GM21786 (cell line): ENCODE data around the gene DHX29.

Experiments
- ATAC-seq: cut with Tn5 transposase; IDR thresholded peaks from one replicate; pipeline ENCODE4 v1.9.1; 2021; ENCODE audit not compliant: unreplicated experiment

The DHX29 gene, protein sequence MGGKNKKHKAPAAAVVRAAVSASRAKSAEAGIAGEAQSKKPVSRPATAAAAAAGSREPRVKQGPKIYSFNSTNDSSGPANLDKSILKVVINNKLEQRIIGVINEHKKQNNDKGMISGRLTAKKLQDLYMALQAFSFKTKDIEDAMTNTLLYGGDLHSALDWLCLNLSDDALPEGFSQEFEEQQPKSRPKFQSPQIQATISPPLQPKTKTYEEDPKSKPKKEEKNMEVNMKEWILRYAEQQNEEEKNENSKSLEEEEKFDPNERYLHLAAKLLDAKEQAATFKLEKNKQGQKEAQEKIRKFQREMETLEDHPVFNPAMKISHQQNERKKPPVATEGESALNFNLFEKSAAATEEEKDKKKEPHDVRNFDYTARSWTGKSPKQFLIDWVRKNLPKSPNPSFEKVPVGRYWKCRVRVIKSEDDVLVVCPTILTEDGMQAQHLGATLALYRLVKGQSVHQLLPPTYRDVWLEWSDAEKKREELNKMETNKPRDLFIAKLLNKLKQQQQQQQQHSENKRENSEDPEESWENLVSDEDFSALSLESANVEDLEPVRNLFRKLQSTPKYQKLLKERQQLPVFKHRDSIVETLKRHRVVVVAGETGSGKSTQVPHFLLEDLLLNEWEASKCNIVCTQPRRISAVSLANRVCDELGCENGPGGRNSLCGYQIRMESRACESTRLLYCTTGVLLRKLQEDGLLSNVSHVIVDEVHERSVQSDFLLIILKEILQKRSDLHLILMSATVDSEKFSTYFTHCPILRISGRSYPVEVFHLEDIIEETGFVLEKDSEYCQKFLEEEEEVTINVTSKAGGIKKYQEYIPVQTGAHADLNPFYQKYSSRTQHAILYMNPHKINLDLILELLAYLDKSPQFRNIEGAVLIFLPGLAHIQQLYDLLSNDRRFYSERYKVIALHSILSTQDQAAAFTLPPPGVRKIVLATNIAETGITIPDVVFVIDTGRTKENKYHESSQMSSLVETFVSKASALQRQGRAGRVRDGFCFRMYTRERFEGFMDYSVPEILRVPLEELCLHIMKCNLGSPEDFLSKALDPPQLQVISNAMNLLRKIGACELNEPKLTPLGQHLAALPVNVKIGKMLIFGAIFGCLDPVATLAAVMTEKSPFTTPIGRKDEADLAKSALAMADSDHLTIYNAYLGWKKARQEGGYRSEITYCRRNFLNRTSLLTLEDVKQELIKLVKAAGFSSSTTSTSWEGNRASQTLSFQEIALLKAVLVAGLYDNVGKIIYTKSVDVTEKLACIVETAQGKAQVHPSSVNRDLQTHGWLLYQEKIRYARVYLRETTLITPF (N-terminal part only)

DNA sequence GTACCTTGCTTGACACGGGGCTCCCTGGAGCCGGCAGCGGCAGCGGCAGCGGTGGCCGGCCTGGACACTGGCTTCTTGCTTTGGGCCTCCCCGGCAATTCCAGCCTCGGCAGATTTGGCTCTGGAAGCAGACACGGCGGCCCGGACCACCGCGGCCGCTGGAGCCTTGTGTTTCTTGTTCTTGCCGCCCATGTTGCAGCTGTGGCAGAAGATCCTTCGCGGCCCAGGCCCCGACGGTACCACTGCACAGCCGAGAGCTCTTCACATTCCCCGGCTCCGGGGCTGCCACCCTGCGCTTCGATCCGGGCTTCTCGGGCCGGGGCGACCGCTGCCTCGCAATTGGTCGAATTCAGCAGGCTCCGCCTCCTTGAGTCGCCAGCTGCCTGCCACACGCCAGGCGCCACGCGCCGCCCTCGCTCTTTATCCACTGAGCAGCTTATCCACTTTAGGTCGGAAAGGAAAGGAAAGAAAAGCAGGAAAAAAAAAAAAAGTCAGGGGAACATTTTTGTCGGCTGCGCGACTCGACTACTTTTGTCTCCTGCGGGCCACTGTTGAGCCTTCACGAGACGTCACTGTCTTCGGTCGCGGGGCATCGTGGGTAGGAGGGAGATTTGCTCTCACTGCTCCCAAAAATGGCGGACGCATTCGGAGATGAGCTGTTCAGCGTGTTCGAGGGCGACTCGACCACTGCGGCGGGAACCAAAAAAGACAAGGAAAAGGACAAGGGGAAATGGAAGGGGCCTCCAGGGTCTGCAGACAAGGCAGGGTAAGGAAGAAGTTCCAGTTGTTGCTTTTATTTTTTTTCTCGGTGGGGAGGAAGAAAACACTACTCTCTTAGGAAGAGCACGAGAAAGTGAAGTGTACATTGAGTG is at the start of gene DHX29, which contains the start of gene MTREX:
TSS of gene DHX29 (minus strand) at position 312 of the 871 bp plus-strand sequence. CDS start at position 191, 121 bp downstream.
TSS of gene MTREX (plus strand) at position 607 of the 871 bp plus-strand sequence. CDS start at position 632, 25 bp downstream.
- ATAC-seq: peak; percentile 88

DNA sequence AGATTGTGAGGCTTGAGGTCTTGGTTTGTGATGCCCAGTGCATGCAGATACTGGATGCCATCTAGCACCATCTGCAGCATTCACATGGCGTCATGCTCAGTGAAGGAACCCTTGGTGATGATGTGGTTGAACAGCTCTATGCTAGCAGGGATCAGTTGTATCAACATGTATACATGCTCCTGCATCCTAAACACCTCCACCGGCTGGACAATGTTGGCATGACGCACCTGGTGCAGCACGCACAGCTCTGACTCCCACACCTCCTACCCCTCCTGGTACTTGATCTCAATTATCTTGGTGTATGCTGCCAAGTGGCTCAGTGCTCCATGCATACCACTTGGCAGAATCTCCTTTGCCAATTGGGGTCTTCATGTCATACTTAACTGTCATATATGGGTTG is 49.4 kb upstream of the DHX29 start:
- ATAC-seq: no peak

DNA sequence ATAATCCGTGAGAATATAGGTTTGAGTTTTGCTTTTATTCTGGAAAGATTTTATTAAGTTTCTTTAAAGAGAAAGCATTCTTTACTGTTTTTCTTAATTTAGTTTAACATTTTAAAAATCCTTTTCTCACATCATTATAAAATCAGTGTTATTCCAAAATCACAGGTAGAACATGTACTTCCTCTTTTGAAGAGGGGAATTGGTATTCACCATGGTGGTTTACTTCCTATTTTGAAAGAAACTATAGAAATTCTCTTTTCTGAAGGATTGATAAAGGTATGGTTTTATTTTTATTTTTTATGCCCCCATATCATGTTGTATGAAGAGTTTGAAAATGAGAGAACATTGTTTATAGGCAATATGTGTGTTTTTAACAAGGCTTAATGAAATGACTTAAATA is 43.3 kb upstream of the DHX29 start:
- ATAC-seq: no peak

DNA sequence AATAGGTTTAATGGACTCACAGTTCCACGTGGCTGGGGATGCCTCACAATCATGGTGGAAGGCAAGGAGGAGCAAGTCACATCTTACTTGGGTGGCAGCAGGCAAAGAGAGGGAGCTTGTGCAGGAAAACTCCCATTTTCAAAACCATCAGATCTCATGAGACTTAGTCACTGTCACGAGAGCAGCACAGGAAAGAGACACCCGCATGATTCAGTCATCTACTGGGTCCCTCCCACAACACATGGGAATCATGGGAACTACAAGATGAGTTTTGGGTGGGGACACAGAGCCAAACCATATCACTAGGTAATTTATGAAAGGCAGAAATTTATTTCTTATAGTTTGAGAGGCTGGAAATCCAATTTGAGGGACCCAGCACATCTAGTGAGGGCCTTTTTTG is 40.3 kb upstream of the DHX29 start:
- no peak for ATAC-seq

DNA sequence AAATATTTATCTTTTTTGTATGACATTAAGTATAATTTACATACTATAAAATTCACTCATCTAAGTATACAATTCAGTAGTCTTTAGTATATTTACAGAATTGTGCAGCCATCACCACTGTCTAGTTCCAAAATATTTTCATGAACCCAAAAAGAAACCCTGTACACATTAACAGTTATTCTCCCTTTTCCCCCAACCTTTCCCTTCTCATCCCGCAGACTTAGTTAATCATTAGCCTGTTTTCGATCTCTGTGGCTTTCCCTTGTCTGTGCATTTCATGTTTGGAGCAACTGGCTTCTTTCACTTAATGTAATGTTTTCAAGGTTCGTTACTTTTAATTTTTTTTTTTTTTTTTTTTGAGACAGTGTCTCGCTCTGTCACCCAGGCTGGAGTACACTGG is 37.8 kb upstream of the DHX29 start:
- ATAC-seq: no peak

DNA sequence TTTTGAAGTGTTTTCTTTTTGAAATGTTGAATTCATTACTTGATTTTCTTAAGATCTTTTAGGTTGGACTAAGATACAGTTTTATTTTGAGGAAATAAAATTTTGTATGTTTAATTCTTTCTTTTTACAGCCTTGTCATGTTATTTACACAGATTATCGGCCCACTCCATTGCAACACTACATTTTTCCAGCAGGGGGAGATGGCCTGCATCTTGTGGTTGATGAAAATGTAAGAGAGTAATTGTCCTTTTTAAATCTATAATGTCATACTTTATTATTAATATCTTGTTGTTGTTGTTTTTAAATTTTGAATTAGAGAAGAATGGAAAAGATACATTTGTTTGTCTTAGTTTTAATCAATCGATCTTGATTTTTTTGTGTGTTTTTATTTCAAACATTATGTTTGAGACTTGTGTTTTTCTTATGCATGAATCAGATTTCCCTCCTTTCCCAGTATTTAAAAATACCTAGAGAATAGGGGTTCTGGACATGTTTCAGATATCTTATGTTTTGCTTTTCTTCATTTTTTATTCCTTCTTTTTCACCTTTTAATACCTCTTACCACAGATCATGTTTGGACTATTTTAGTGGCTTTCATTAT is 37.0 kb upstream of the DHX29 start:
- ATAC-seq: no peak

DNA sequence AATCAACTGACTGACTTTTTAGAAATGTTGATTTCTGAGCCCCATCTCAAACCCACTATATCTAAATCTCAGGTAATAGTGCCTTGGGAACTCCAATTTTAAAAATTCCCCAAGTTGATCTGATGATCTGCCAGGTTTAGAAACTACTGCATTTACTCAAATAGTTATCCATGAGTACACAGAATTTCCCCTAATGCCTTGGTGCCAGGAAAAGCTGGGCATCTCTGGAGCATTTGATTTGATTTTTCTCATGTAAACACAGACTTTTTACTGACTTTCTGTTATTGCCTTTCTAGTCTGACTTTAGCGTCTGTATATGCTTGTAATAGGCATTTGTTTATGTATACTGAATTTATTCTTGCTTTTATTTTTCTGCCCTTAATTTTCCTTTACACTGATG is 36.1 kb upstream of the DHX29 start:
- no peak for ATAC-seq

DNA sequence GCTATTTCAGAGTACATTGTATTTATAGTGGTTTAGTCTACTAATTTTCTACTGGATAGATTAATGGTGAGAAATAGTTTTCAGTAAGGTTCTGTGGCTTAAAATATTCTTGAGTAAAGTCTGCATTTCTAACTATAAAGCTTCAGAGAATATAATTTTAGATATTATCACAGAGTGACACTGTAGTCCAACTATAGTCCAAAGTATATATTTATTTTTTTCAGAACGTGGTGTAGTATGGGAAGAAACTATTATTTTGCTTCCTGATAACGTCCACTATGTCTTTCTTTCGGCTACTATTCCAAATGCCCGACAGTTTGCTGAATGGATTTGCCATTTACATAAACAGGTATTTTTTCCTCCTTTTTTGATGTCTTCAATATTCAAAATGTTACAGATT is 35.6 kb upstream of the DHX29 start:
- ATAC-seq: no peak

DNA sequence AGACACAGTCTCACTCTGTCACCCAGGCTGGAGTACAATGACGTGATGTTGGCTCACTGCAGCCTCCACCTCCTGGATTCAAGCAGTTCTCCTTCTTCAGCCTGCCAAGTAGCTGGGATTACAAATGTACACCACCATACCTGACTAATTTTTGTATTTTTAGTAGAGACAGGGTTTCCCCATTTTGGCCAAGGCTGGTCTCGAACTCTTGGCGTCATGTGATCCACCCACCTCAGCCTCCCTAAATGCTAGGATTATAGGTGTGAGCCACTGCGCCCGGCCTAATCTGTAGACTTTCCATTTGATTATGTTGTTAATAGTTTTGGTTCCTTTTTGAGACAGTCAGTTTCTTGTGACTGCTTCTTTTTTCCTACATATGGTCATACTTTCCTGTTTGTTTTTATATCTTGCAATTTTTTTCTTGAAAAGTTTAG is 31.3 kb upstream of the DHX29 start:
- ATAC-seq: peak; percentile 60

DNA sequence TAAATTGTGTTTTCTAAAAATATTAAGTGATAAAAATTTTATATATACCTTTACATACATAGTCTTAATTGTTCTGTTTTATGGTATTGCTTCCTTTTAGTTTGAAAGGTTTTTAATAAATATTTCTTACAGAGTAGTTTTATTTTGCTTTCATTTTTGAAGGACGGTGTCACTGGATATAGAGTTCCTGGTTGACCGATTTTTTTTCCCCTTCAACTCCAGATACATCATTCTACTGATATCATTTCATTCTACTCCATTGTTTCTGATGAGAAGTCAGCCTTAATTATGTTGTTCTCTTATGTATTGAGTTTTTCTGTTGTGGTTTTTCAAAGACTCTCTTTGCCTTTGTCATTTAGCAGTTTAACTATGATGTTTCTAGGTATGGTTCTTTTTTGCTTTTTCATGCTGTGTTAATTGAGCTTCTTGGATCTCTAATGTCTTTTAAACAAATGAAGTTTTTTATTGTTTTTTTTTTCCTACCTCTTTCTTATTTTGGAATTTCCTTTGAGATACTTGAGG is 30.7 kb upstream of the DHX29 start:
- ATAC-seq: no peak

DNA sequence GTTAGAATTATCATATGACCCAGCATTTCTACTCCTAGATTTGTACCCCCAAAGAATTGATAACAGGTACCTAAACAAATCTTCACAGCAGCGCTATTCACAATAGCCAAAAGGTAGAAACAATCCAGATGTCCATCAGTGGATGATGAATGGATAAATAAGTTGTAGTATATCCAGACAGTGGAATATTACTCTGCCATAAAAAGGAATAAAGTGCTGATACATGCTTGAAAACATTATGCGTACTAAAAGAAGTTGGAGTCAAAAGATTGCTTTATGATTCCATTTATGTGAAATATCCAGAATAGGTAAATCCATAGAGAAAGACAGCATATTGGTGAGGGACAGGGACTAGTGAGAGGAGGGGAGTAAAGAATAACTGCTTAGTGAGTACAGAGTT is 26.3 kb upstream of the DHX29 start:
- ATAC-seq: no peak

DNA sequence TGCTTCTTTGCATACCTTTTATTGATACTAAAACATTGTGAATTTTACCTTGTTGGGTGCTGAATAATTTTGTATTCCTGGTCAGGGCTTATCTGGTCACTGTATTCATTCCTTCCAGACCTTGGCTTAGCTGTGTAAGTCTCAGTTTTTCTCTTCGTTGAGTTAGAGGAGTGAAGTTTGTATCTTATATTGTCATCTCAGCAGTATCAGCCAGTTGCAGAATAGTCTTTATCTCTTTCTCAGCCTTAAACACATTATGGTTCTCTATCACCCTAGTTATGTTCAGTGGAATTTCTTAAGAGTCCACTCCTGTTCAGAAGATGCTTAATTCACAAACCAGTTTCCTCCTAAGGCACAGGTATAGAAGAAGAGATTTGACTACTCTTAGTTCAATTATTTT is 25.5 kb upstream of the DHX29 start:
- ATAC-seq: no peak

DNA sequence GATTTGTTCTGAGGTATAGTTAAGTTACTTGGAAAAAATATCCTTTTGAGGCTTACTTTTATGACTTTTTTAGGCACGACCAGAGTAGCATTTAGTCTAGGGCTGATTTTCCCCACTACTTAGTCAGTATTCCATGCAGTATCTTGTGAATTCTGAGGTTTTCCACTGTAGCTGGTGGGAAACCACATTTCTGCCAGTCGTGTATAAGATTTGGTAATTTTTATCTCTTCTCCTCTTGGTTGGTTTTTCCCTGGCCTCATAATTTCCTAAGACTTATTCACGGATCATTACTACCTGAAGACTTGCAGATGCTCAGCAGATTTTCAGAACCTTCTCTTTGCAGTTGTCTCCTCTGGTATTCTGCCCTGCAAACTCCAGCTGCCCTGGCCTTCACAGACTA is 23.8 kb upstream of the DHX29 start:
- ATAC-seq: no peak

DNA sequence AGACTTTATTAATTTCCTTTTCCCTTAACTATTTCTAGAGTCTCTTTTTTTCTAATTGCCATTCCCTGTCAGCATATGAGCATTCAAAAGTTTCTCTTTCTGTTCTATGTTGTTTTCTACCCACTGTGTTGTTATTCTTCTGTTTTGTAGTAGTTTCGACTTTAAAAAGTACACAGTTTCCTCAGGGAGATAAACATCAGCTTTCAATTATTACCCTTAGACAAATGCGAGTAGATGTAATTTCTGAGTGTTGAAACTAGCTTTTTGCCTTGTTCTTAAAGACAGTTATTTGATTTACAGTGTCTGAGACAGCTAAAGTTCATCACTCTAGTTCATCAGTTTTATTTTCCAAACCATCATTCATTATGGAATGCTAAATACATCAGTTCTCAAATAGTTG is 19.8 kb upstream of the DHX29 start:
- ATAC-seq: no peak

DNA sequence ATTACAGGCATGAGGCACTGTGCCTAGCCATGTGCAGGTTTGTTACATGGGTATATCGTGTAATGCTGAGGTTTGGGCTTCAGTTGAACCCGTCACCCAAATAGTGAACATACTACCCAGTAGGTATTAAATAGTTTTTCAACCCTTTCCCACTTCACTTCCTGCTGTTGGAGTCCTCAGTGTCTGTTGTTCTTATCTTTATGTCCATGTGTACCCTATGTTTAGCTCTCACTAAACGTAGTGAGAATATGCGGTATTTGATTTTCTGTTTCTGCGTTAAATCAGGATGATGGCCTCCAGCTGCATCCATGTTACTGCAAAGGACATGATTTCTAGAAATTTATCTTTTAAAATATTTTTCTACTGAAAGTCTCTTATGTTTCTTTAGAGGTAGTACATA is 18.1 kb upstream of the DHX29 start:
- no peak for ATAC-seq

DNA sequence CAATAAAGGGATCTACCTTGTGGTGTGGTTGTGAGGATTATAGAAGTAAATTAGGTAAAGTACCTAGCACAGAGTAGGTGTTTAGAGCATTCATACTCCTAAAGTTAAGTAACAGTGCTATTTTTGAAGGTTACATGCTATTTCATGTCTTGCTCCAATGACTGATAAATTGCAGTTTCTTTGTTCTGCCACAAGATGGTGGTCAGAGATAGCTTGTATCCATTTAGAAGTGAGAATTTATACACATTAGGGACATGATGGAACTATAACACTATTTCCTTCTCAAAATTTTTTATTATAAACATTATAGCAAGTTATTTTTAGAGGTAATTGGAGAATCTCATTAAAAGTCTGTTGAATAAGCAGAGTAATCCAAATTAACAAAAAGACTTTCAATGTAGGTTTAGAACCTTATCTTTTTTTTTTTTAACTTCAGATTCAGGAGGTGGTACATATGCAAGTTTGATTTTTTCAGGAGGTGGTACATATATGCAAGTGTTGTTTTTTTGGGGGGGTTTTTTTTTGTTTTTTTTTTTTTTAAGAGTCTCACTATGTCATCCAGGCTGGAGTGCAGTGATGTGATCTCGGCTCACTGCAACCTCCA is 17.4 kb upstream of the DHX29 start:
- ATAC-seq: peak; percentile 66

DNA sequence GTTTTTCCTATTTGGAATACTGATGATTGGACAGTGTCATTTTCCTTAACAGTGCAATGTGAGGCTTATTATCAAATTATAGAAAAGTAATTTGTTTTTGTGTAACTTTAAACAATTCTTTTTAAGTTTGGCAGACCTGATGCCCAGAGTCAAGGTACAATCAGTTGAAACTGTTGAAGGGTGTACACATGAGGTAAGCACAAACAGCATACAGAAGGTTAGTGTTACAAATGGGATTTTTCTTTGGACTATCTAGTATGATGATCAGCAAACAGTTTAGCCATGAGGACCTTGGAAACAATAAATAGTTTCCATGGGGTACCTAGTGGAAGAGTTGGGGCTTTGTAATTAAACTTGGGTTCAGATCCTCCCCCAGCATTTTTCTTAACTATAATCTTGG is 16.5 kb upstream of the DHX29 start:
- ATAC-seq: no peak

DNA sequence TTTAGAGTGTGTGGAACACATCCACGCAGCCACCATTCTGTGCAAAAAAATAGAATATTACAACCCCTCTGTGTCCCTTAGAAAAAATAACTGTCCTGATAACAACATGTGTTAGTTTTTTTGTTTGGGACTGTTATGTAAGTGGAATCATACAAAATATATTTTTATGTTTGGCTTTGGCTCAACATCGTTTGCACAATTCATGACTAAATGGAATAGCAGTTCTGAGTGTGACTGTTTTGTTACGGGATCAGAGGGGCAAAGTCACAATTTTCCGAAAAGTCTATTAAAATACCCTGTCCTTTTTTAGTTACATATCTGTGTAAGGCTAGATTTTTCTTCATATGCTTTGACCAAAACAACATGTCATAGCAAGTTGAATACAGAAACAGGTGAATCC is 13.1 kb upstream of the DHX29 start:
- ATAC-seq: no peak

DNA sequence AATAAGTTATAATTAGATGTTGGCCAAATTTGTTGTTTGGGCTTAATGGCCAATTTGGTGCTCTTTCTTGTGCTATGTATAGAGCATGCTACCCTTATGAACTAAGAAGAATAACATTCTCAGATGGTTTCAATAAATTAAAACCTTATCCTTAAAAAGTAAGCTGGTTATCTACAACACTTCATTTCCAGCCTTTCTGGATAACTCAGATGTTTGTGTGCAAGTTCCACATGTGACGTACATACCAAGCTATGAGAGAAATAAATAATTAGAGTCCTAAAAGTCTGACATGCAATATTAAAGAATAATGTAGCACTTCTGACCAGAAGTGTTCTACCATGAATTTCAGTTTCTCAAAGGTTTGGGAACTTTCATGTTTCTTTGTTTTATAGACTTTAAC is 12.0 kb upstream of the DHX29 start:
- ATAC-seq: no peak
